ENCODE data around the gene SLC12A9. TPM values are rescaled to one million over a fixed set of nuclear protein-coding genes. Genes with fewer than 3 reads are reported as not detected.

The SLC12A9 gene
- total and polyA plus RNA-seq, 2 of the 8 experiments (the other 6 are each of a cell fraction or from before 2014, with no cell fraction given), result 31.4 to 40.1 TPM

DNA sequence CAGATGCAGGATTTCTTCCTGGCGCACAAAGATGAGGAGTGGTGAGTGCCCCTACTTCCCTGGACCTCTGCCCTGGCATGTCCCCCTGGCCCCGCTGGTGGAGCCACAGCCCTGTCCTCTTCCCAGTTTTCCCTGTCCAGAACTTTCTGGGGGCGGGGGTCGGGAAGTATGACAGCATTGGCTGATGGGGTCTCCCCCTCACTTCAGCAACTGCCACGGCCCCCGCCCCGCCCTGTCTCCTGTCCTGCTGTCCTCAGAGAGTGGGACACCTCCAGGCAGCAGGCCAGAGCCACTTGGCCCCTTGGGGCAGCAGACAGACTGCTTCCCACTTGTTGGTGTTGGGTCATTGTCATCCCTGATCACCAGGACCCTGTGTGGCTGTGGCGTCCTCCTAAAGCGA lies 29.7 kb downstream of the SLC12A9 start (continued):
- TF ChIP-seq SUZ12 (IDR thresholded peaks at IDR 0.05; ENCODE audit: low read length) (no peak), EGR1 (IDR thresholded peaks at IDR 0.05; ENCODE audit: borderline replicate concordance, low read depth, low read length) (no peak), POU5F1 (IDR thresholded peaks at IDR 0.05; ENCODE audit: low read depth, low read length) (no peak), CBX5 (IDR thresholded peaks at IDR 0.05; ENCODE audit: low read depth, low read length) (no peak), SP2 (IDR thresholded peaks at IDR 0.05; ENCODE audit: low read length) (no peak)
